IPS-NIHi11 (cell line): ENCODE data around the gene BUB3.

Experiments used
- DNase-seq: peaks from one replicate; pipeline ENCODE4 v3.0.0; 2012; ENCODE audit warnings: mixed read lengths, low spot score

The BUB3 gene

GRCh38 chr10:123154092-123154710 is at the start of gene BUB3:
TSS of gene BUB3 (plus strand) at chr10:123154402. CDS start at chr10:123154918, 516 bp downstream.
- DNase-seq, result peak; percentile 98

DNA sequence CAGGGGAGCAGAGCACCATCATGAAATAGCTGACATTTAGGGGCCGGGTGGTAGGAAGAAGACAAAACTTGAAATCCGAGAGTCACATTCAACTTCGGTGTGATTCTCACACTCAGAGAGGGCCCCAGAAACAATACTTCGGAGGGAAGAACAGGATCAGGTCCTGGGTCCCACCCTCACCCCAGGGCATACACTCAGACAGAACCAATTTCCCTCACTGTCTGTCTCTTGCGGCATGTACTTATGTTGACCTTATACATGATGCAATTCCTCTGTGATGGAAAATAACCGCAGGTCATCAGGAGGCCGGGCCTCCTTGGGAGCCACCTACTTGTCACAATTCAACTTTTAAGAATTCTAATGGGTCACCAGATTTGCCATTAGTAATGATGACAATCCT is 44.7 kb upstream of the BUB3 start:
- no peak for DNase-seq

GRCh38 chr10:123117644-123118417 is 36.4 kb upstream of the BUB3 start:
- DNase-seq, result peak; percentile 72

DNA sequence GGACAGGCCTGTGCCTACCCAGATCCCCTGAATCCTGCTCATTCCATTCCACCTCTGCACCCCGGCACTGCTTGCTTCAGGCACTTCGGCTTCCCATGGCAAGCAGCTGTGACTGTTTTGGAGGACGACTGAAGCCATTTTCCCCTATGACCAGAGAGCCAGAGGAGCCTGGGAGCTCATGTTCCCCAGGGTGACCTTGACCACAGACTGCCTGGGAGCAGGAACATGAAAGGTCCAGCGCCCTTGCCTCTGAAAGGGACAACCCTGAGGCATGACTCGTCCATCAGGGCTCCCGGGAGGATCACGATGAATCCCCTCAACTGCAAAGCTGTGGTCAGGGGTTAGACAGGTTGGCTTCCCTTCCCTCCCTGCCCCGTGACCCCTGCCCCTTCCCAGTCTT is 35.1 kb upstream of the BUB3 start:
- no peak for DNase-seq

DNA sequence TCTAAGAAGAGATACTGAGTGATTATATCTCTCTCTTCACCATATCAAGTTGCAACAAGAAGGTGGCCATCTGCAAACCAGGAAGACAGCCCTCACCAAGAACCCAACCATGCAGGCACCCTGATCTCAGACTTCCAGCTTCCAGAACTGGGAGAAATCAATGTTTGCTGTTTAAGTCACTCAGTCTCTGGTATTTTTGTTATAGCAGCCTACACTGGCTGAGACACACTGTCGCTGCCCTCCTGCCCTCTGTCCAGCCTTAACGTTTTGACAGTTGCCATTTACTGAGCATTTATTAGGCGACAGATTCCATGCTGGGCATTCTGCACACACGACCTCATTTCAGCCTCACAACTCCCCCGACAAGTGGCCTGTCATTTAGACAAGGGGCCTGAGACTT is 28.0 kb upstream of the BUB3 start:
- no peak for DNase-seq

- no peak for DNase-seq
Observed at GRCh38 chr10:123129618-123130271, 24.5 kb upstream of the BUB3 start.

GRCh38 chr10:123132576-123133477 is 21.4 kb upstream of the BUB3 start:
- peak; percentile 87 for DNase-seq

DNA sequence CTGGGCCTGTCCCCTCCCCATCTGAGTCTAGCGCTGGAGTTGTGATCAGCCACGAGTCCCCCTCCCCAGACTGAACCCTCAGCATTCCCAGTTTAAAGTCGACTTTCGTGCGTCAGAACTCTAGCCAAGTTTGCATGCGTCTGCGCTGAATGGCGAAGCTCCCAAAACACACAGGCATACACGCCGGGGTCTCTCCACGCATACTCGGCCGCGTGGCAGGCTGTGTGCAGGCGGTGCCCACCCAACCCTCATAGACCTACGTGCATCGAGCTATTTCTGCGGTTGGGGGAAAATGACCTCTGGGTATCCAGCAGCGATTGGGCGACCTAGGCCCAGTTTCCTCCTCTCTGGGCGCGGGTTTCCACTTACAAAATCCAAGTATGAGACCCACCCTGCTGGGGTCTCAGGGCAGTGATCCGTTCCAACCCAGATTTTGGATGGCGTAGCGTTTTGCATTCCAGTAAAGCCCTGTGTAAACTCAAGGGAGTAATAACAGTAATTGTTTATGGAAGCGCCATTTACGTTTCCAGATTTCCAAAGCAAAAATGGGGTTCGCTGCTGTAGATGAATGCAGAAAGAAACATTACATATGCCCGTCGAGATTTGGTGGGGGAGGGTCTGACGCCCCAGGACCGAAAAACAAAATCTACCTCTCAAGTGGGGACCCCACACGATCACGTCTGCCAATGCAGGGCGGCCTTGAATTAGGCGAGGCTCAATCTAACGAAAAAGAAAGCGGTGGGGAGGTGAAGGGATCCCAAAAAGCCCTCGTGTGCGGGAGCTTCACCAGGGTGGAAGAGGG is 20.5 kb upstream of the BUB3 start:
- no peak for DNase-seq

DNA sequence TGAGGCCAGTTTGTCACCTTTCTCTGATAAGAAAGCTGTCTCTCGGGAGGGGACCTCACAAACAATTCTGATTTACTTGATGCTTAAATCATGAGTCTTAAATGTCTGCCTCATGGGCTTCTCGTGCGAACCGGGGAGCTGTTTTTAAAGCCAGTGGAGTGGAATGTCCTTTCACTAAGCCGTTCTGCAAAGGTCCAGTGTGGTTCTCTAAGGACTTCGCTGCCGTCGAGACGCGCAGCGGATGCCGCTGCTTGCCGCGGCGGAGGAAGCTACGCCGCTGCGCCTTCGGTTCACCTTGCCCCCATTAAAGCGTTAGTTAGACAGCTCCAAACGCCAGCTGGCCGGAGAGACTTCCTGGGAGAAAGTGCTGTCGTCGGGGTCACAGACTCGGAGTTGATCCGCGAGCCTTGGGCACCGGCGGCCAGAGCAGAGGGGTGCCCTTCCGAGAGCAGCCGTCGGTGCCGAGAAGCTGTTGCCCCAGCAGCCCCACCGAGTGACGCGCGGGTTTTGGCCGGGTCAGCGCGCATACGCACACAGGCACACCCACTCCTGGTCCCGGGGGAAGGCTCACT is 19.8 kb upstream of the BUB3 start:
- no peak for DNase-seq

GRCh38 chr10:123134915-123135414 is 19.2 kb upstream of the BUB3 start:
- peak; percentile 54 for DNase-seq

DNA sequence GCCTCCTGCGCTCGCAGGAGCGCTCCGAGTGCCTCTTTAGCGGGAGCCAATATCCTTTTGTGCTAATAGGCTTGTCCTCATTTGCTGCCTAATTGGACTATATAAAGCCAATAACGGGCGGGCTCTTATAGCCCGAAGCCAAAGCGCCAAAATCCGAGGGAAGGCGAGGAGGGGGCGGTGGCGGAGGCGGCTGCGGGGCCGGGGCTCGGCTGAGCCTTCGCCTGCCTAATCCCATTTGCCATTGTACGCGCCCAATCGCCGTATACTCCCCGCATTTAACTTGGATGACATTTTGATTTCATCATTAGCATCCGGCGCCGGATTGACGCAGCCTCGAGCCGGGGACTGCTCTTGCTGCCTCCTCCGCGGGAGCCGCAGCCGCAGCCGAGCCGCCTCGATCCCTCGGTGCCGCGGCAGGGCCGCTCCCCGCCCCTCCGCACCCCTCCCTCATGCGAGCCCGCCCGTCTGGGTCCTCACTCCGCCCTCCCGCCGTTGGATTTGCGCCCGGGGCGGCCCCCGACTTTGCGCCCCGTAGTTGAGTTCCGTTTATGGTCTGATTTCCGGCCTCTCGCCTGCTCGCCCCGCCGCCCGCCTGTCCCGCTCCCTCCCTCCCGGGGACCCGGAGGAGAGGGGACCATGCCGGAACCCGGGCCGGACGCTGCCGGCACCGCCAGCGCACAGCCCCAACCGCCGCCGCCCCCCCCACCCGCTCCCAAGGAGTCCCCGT is 18.6 kb upstream of the BUB3 start, which contains the start of gene HMX3:
TSS of gene HMX3 (plus strand) at position 556 of the 727 bp plus-strand sequence. CDS start at position 637, 81 bp downstream.
- DNase-seq, result peak; percentile 62

DNA sequence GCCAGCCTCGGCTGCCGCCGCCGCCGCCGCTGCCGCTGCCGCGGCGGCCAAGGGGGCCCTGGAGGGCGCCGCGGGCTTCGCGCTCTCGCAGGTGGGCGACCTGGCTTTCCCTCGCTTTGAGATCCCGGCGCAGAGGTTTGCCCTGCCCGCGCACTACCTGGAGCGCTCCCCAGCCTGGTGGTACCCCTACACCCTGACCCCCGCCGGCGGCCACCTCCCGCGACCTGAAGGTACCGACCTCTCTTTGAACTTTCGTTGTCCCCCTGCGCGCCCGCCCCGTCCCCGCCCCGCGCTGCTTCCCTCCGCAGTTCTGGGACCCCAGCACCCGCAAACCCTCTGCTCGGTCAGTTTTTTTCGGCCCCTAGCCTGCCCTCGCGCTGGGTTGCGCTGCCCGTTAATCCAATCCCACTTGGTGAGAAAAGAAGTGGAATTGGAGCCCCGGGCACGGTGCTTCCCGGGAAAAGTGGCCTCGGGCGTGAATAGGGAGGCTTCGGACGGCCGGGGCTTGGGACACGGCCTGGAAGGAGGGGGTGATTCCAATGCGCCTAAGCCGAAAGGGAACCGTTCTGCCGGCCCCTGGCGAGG is 17.9 kb upstream of the BUB3 start:
- DNase-seq, result no peak

DNA sequence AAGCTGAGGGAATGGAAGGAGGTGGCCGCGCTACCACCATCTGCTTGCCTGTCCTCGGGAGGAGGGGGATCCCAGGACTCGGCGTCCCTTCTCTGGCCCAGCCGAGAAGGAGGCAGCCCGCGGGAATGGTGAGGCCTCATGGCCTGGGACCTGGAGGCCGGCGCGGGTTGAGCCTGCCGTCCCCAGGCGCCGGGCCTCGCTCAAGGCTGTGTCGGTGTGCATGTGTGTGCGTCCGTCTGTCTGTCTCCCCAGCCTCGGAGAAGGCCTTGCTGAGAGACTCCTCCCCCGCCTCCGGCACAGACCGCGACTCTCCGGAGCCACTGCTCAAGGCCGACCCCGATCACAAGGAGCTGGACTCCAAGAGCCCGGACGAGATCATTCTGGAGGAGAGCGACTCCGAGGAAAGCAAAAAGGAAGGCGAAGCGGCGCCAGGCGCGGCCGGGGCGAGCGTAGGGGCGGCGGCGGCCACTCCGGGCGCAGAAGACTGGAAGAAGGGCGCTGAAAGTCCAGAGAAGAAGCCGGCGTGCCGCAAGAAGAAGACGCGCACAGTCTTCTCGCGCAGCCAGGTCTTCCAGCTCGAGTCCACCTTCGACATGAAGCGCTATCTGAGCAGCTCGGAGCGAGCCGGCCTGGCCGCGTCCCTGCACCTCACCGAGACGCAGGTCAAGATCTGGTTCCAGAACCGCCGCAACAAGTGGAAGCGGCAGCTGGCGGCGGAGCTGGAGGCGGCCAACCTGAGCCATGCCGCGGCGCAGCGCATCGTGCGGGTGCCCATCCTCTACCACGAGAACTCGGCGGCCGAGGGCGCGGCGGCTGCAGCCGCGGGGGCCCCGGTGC is 17.2 kb upstream of the BUB3 start:
- DNase-seq, result no peak

- no peak for DNase-seq
Observed at GRCh38 chr10:123139165-123139520, 15.1 kb upstream of the BUB3 start.

GRCh38 chr10:123139521-123140163 is 14.6 kb upstream of the BUB3 start:
- no peak for DNase-seq

GRCh38 chr10:123140164-123140982 is 13.8 kb upstream of the BUB3 start:
- no peak for DNase-seq

DNA sequence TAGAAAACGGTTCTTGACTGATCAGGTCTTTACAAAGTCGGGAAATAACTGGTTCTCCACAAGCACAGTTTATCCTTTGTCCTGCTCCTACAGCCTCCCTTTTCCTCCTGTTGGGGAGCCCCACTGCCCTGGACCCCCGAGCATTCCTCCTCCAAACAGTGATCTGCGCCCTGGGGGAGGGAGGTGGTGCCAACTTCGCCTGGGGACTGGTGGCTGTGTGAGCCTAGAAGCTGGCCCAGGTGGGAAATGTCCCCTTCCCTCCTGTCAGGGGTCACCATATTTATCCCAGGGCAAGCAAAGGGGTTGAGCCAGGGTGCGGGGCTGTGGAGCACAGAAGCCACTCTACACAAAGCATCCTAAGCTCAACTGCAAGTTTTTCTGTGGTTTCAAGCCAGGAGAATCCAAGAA is 13.2 kb upstream of the BUB3 start:
- DNase-seq, result no peak
